ENCODE results near the gene TMEM150A.

DNA sequence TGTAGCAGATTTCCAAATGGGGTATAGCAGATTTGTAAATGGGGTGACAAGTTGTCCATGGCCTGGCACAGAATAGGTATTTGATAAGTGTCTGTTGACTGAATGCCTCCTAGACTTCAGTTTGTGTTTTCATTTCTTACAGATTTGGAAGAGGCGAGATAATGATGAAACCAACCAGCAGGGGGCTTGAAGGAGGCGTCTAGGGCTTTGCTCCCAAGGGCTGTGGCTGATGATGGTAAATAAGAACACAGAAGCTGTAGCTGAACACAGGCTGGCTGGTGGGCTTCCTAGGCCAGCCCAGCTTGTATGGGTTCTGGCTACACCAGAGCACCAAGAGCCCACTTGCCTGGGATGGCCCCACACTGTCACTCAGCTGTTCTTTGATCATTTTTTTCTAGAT lies 46.1 kb upstream of the TMEM150A start:
- TF ChIP-seq, protein P1, sequence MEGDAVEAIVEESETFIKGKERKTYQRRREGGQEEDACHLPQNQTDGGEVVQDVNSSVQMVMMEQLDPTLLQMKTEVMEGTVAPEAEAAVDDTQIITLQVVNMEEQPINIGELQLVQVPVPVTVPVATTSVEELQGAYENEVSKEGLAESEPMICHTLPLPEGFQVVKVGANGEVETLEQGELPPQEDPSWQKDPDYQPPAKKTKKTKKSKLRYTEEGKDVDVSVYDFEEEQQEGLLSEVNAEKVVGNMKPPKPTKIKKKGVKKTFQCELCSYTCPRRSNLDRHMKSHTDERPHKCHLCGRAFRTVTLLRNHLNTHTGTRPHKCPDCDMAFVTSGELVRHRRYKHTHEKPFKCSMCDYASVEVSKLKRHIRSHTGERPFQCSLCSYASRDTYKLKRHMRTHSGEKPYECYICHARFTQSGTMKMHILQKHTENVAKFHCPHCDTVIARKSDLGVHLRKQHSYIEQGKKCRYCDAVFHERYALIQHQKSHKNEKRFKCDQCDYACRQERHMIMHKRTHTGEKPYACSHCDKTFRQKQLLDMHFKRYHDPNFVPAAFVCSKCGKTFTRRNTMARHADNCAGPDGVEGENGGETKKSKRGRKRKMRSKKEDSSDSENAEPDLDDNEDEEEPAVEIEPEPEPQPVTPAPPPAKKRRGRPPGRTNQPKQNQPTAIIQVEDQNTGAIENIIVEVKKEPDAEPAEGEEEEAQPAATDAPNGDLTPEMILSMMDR (conservative IDR thresholded peaks at IDR 0.05; ENCODE audit: low read length), result peak; percentile 63
- TF ChIP-seq EZH2phosphoT487 (IDR thresholded peaks at IDR 0.05; ENCODE audit: borderline replicate concordance), result no peak

Data from Loucy (cell line).